ENCODE measurements around the gene MAPKBP1.

Gene MAPKBP1

DNA sequence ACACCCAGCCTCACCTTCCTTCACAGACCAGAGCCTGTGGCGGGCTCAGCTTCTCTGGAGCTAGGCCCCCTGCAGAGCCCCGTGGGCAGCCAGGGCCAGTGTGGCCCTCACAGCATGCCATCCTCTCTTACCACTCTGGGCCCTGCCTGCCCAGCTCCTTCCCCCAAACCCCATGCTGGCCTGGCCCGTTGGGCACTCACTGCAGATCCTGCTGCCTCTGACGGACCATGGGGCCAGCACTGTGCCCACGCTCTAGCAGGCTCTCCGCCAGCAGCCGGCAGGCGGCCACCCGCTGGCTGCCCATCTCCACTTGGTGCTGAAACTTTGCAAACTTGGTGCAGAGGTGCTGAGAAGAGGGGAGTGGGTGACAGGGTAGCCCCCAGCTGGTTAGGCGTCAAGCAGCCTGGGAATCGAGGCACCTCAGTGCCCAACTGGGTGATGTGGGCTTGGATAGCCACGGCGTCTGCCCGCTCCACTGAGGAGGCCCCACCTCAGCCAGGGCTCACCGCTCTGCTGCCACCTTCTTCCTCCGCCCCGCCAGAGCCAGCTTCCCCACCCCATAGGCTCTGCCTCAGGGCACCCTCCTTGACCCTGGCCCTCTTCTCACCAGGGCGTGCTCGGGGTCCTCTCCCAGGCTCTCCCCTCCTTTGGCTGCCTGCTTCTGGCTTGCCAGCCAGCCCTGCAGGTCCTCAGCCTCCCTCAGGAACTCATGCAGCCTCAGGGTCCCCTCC, 97.1 kb downstream of the MAPKBP1 start:
- no peak for DNase-seq

DNA sequence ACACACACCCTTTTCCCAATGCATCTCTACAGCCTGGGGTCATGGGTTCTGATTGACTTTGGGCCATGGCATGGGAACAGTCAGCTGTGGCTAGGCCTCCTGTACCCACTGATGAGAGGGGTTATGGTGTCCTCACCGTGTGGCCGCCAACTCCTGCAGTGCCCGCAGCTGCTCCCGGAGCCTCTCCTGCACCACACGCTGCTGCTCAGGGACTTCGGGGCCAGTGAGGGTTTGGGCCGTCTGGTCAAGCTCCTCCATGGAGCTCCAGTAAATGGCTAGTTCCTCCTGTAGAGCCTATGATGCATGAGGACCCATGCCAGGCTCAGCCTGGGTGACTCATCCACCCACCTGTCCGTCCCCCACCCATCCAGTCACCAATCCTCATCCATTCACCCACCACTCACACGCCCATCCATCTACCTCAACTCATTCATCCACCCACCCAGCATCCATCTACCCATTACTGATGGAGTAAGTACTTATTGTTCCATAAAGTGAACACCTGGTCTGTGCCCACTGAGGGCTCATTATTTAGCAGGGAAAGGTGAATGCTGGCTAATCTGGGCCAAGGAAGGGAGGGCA, 98.0 kb downstream of the MAPKBP1 start:
- DNase-seq, result no peak

DNA sequence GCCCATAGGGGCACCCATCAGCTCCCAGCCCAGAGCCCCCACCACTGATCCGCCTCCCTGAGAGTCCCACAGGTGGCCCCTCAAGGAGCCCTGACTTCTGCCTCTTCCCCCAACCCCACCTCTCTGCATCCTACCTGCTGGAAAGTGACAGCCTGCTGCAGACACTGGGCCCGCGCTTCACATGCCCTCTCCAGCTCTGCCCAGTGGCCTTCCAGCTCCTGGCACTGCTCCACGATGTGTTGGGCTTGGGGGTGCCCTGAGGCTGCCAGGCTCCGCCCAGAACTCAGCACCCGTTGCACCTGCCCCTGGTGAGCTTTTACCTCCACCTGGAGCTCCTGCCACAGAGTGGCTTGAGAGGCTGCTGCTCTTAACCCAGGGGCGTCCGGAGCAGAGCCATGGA, 99.4 kb downstream of the MAPKBP1 start:
- DNase-seq, result no peak

DNA sequence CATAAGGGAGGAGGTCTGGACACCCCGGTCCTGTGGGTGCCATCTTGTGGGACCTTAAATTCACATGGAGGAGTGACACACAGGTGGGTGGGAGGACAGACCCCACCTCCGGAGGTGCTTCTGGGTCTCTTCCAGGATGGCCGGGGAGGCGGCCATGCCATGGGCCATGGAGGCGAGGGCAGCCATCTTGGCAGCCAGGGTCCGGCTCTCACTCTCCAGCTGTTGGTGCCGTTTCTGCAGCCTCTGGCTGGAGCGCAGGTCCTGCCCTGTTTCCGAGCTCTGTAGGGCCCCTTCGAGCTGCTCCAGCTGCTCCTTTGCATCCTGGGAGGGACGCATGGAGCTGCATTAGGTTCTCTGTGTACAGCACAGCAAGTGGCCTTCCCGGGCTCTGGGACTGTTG, 100.5 kb downstream of the MAPKBP1 start:
- DNase-seq, result no peak

DNA sequence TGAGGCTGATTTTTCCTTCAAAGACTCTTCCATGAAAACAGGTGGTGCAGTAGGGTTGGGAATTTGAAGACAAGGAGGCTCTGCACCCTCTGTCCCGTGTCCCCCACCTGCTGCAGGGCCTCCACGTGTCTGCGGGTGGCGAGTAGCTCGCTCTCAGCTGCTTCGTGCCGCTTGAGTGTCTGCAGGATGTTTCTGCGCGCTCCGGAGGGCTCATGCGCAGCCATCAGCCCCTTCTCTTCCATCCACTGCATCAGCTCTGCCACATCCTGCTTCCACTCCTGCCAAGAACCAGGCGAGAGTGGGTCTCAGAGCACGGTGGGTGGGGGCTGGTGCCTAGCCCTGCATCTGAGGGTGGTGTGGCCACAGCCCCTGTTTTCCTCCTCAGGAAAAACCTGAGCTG, 101.7 kb downstream of the MAPKBP1 start:
- no peak for DNase-seq

DNA sequence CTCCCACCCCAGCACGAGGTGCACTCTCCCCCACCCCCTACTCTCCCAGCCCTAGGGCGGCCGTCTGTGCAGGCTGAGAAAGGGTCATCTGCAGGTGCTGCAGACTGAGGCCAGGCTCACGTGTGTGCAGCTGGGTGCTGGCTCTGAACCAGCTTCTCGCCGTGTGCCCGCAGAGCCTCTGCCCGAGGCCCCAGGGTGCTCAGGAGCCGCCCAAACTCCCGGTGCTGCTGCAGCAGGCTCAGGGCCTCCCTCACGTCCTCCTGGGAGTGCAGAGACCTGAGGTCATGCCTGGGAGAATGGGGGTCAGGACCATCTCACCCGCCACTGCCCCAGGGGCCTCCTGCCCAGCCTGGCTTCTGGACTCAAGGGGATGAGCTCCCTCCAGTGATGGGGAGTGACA, 102.4 kb downstream of the MAPKBP1 start:
- DNase-seq, result no peak

Measured in activated CD4-positive, alpha-beta T cell treated with anti-CD3 and anti-CD28 coated beads for 4 hours (primary cell).